ENCODE data around the gene UNC13B. TPM values are rescaled to one million over a fixed set of nuclear protein-coding genes. Genes with fewer than 3 reads are reported as not detected.

Gene UNC13B
- total RNA-seq, 4 donors from 2014 or later, result 28.0 to 39.3 (median 34.3) TPM

GRCh38 chr9:35203528-35203927 is 41.7 kb downstream of the UNC13B start:
- H3K27ac ChIP-seq, result no peak overlapping the region
- no peaks in the 10 kb centered on the region for H3K4me1 ChIP-seq
- H3K9me3 ChIP-seq, result peaks cover 5 to 43% (median 15%) of the 10 kb centered on the region in 4 donors
- no peak for TF ChIP-seq EP300 (IDR thresholded peaks at IDR 0.05)
- TF ChIP-seq POLR2A (IDR thresholded peaks at IDR 0.05), result no peak
- TF ChIP-seq, protein P1, sequence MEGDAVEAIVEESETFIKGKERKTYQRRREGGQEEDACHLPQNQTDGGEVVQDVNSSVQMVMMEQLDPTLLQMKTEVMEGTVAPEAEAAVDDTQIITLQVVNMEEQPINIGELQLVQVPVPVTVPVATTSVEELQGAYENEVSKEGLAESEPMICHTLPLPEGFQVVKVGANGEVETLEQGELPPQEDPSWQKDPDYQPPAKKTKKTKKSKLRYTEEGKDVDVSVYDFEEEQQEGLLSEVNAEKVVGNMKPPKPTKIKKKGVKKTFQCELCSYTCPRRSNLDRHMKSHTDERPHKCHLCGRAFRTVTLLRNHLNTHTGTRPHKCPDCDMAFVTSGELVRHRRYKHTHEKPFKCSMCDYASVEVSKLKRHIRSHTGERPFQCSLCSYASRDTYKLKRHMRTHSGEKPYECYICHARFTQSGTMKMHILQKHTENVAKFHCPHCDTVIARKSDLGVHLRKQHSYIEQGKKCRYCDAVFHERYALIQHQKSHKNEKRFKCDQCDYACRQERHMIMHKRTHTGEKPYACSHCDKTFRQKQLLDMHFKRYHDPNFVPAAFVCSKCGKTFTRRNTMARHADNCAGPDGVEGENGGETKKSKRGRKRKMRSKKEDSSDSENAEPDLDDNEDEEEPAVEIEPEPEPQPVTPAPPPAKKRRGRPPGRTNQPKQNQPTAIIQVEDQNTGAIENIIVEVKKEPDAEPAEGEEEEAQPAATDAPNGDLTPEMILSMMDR (IDR thresholded peaks at IDR 0.05), result no peak
- peaks cover 0 to 19% (median 0%) of the 10 kb centered on the region in 3 donors for H3K36me3 ChIP-seq
- no peaks in the 10 kb centered on the region for H3K27me3 ChIP-seq
- no peak overlapping the region for H3K4me3 ChIP-seq
- DNase-seq (ENCODE audit: low spot score in 2 of 2), result no peak
- 86% methylated on average over 2 of the region's 2 CpGs for WGBS, 2 donors

DNA sequence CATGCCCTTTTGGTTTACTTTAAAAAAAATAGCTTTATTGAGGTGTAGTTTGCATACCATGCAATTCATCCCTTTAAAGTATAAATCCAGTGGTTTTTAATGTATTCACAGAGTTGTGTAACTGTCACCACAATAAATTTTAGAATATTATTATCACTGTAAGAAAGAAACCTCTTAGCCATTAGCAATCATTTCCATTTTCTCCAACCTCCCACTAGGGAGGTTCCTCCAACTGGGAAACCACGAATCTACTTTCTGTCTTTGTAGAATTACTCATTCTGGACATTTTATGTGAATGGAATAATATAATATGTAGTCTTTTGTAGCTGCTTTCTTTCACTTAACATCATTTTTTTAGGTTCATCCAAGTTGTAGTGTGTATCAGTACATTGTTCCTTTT is 43.5 kb downstream of the UNC13B start:
- TF ChIP-seq EP300 (IDR thresholded peaks at IDR 0.05), result no peak
- TF ChIP-seq, protein P1 (IDR thresholded peaks at IDR 0.05), result no peak

DNA sequence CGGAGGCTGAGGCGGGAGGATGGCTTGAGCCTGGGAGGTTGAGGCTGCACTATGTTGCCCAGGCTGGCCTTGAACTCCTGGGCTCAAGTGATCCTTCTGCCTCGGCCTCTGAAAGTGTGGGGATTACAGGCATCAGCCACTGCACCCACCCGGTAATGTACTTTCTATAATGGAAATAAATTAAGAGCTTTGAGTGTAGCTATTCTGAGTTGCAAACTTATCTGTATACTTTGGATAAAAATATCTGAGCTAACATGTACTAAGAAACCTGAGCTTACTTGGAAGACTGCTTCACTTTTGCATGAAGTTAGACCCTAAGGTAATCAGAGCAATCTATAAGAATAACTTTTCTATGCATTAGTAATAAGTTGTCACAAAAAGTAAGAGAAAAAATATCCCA is 50.0 kb downstream of the UNC13B start:
- no peak overlapping the region for H3K27ac ChIP-seq
- H3K9me3 ChIP-seq, result no peaks in the 10 kb centered on the region
- peaks cover 0 to 4% (median 0%) of the 10 kb centered on the region in 3 donors for H3K36me3 ChIP-seq
- DNase-seq (ENCODE audit: low spot score in 2 of 2), result no peak
- no peak overlapping the region for H3K4me3 ChIP-seq
- WGBS, 2 donors, result 96 to 98% methylated on average over 4 of the region's 4 CpGs
- H3K4me1 ChIP-seq, result no peaks in the 10 kb centered on the region
- no peaks in the 10 kb centered on the region for H3K27me3 ChIP-seq
- no peak for TF ChIP-seq EP300 (IDR thresholded peaks at IDR 0.05)
- TF ChIP-seq, protein P1 (IDR thresholded peaks at IDR 0.05), result no peak
- no peak for TF ChIP-seq POLR2A (IDR thresholded peaks at IDR 0.05)

More for the DNA sequence above, 43.5 kb downstream of the UNC13B start:
- H3K27ac ChIP-seq, result no peak overlapping the region
- 76 to 81% methylated on average over 1 of the region's 1 CpG for WGBS, 2 donors
- no peaks in the 10 kb centered on the region for H3K27me3 ChIP-seq
- H3K4me1 ChIP-seq, result no peaks in the 10 kb centered on the region
- DNase-seq (ENCODE audit: low spot score in 2 of 2), result no peak
- peaks cover 5 to 35% (median 13%) of the 10 kb centered on the region in 4 donors for H3K9me3 ChIP-seq
- H3K36me3 ChIP-seq, result peaks cover 0 to 14% (median 0%) of the 10 kb centered on the region in 3 donors
- H3K4me3 ChIP-seq, result no peak overlapping the region

GRCh38 chr9:35220659-35221338 is 59.0 kb downstream of the UNC13B start:
- Histone ChIP-seq H3K4me1 (no peaks in the 10 kb centered on the region), H3K9me3 (peaks cover 0 to 14% (median 5%) of the 10 kb centered on the region in 4 donors), H3K27ac (no peak overlapping the region), H3K4me3 (no peak overlapping the region), H3K27me3 (no peaks in the 10 kb centered on the region), H3K36me3 (peaks cover 0 to 3% (median 0%) of the 10 kb centered on the region in 3 donors)
- TF ChIP-seq POLR2A (IDR thresholded peaks at IDR 0.05) (no peak), EP300 (IDR thresholded peaks at IDR 0.05) (no peak)
- TF ChIP-seq, protein P1 (IDR thresholded peaks at IDR 0.05), result no peak
- no peak for DNase-seq (ENCODE audit: low spot score in 2 of 2)
- 93 to 94% methylated on average over 6 of the region's 6 CpGs for WGBS, 2 donors

- H3K4me1 ChIP-seq, result peaks cover 0 to 4% (median 0%) of the 10 kb centered on the region in 4 donors
- 91 to 94% methylated on average over 5 of the region's 5 CpGs for WGBS, 2 donors
Observed at GRCh38 chr9:35225677-35226076, 63.9 kb downstream of the UNC13B start.

More at GRCh38 chr9:35225677-35226076, 63.9 kb downstream of the UNC13B start:
- Histone ChIP-seq H3K27ac (no peak overlapping the region), H3K36me3 (peaks cover 0 to 3% (median 0%) of the 10 kb centered on the region in 3 donors), H3K4me3 (no peak overlapping the region), H3K9me3 (peaks cover 0 to 14% (median 5%) of the 10 kb centered on the region in 4 donors), H3K27me3 (no peaks in the 10 kb centered on the region)
- DNase-seq (ENCODE audit: low spot score in 2 of 2), result no peak
- TF ChIP-seq, protein P1 (IDR thresholded peaks at IDR 0.05), result no peak
- TF ChIP-seq POLR2A (IDR thresholded peaks at IDR 0.05) (no peak), EP300 (IDR thresholded peaks at IDR 0.05) (no peak)
